C4-2B (cell line): ENCODE results near the gene TBX2.
"Not testable (repeated sequence)": the region's sequence is repeated elsewhere in the genome, so short reads cannot be mapped to it uniquely, and the experiment has no call there.

Source experiments
- H3K27ac ChIP-seq: fragments of 450-650 bp; 2 replicates; pipeline ENCODE4 v1.5.1; 2017
- CTCF ChIP-seq: fragments of 450-650 bp; conservative IDR thresholded peaks from 2 replicates; pipeline ENCODE4 v1.5.1; 2017; ENCODE audit warnings: mild to moderate bottlenecking
- ZFX ChIP-seq: fragments of 450-650 bp; IDR thresholded peaks from 2 replicates; pipeline ENCODE4 v1.6.1; 2017

TBX2 gene

GRCh38 chr17:61436995-61437704 is 37.5 kb downstream of the TBX2 start:
- no peak overlapping the region for H3K27ac ChIP-seq
- TF ChIP-seq ZFX: no peak
- TF ChIP-seq CTCF: no peak

GRCh38 chr17:61440697-61441096 is 41.1 kb downstream of the TBX2 start:
- no peak for TF ChIP-seq ZFX
- no peak for TF ChIP-seq CTCF
- H3K27ac ChIP-seq: no peak overlapping the region

GRCh38 chr17:61441507-61441906 is 41.9 kb downstream of the TBX2 start:
- H3K27ac ChIP-seq: not testable (repeated sequence)

DNA sequence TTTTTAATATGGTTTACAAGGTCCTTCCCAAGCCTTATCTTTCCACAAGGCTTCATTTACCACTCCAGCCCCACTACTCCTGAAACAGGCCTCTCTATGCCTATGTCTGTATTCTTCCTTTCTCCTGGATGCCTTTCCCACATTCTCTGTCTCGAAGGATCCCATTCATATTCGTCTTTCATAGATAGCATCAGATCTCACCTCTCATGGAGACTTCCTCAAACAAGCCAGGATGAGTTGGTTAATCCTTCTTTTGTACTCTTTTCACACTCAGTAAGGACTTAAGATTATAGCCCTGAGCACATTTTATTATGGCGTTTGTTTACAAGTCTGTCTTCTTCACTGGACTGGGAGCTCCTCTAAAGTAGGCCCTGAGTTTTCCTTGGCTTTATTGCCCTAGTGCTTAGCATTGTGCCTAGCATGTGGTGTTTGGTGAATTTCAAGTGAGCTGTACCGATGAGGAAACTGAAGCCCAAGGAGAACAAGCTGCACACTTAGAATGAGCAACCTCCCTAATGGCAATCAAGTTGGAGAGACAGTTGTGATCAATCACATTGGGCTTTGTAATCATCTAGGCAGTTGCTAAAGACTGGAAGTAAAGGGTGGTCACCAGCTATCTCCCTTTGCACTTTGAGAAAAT is 42.6 kb downstream of the TBX2 start:
- TF ChIP-seq ZFX (no peak), CTCF (no peak)

GRCh38 chr17:61442878-61443474 is 43.3 kb downstream of the TBX2 start:
- TF ChIP-seq ZFX: no peak
- no peak for TF ChIP-seq CTCF
- no peak overlapping the region for H3K27ac ChIP-seq

More for the DNA sequence above, 42.6 kb downstream of the TBX2 start:
- H3K27ac ChIP-seq: no peak overlapping the region

GRCh38 chr17:61443475-61443882 is 43.8 kb downstream of the TBX2 start:
- no peak overlapping the region for H3K27ac ChIP-seq
- no peak for TF ChIP-seq ZFX
- TF ChIP-seq CTCF: no peak

DNA sequence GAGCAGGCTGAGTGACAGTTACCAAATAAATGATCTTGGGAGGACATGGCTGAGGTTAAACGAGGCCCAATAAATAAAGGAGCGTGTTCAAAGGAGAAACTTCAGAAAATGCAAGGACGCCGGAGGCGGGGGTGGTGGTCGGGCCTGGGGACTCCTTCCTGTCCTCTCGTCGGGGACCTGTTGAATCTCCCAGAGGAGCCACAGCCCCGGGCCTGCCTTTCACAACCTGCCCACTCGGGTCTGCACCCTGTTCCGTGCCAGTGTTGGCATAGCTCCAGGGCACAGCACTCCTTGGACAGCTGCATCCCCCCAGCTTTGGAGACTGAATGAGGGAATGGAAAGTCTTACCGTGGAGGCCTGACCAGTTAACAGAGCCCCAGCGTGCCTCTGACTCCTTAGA is 44.4 kb downstream of the TBX2 start:
- TF ChIP-seq CTCF (no peak), ZFX (no peak)
- H3K27ac ChIP-seq: no peak overlapping the region

- H3K27ac ChIP-seq: no peak overlapping the region
- TF ChIP-seq CTCF (no peak), ZFX (no peak)
These were observed 45.2 kb downstream of the TBX2 start for GRCh38 chr17:61444831-61445230.
